Heart left ventricle (tissue), 16 donors: ENCODE measurements around the gene MLPH. TPM values are rescaled to one million over a fixed set of nuclear protein-coding genes. Genes with fewer than 3 reads are reported as not detected.

Source experiments
- ATAC-seq, 4 donors: fragments of 200-7000 bp; cut with Tn5 transposase; one replicate each; pipeline ENCODE4 v1.9.1; 2020 to 2022; ENCODE audit warnings: moderate library complexity in 4 of 4, mild to moderate bottlenecking in 3 of 4, moderate number of reproducible peaks in 1 of 4
- DNase-seq, 5 donors: peaks; one replicate each; pipeline ENCODE4 v3.0.0-alpha.2; 2020
- H3K27ac ChIP-seq, 12 donors: fragments of 200-600 bp; sonication (generic) in 4 of 12; one replicate each; pipeline versions ENCODE4 v1.5.0 to v1.8.0; 2016 to 2022; ENCODE audit warnings: mild to moderate bottlenecking in 2 of 12
- H3K27me3 ChIP-seq, 9 donors: fragments of 200-600 bp; sonication (generic) in 2 of 9; one replicate each; pipeline versions ENCODE4 v1.5.1 to v1.8.0; 2016 to 2022; ENCODE audit warnings: mild to moderate bottlenecking in 3 of 9
- H3K36me3 ChIP-seq, 9 donors: fragments of 200-600 bp; sonication (generic) in 2 of 9; one replicate each; pipeline versions ENCODE4 v1.5.0 to v1.8.0; 2018 to 2022; ENCODE audit warnings: mild to moderate bottlenecking in 2 of 9
- H3K4me1 ChIP-seq, 12 donors: fragments of 200-600 bp; sonication (generic) in 4 of 12; one replicate each; pipeline versions ENCODE4 v1.5.0 to v1.8.0; 2016 to 2022; ENCODE audit warnings: mild to moderate bottlenecking in 3 of 12
- H3K4me3 ChIP-seq, 12 donors: fragments of 200-600 bp; sonication (generic) in 4 of 12; one replicate each; pipeline versions ENCODE4 v1.5.0 to v1.8.0; 2017 to 2022; ENCODE audit warnings: mild to moderate bottlenecking in 9 of 12, moderate library complexity in 4 of 12
- H3K9me3 ChIP-seq, 12 donors: fragments of 200-600 bp; sonication (generic) in 4 of 12; one replicate each; pipeline versions ENCODE4 v1.5.0 to v1.8.0; 2016 to 2022; ENCODE audit warnings: mild to moderate bottlenecking in 1 of 12
- POLR2A ChIP-seq, 2 donors: fragments of 450-650 bp; IDR thresholded peaks; one replicate each; pipeline ENCODE4 v1.6.1; 2017; ENCODE audit warnings: antibody characterized with exemption in 2 of 2, mild to moderate bottlenecking in 2 of 2, moderate library complexity in 2 of 2
- WGBS, 4 donors: extraction: QIAGEN DNeasy Blood & Tissue Kit in 2 of 4; methylation state at CpG; one replicate each; pipeline versions ENCODE4 v1.1.5 to v1.1.7; 2013 to 2018; 5-methylcytosine and 5-hydroxymethylcytosine counted together
- intact Hi-C, 10 donors: fragments of 100-400 bp; cut with DNase I; formaldehyde crosslinking; loops; one replicate each; pipeline versions ENCODE4 v1.11.1 to v1.14.2; 2022
- polyA plus RNA-seq, 2 donors: library from polyadenylated mRNA; stranded (reverse); fragments of 200-250 nt; gene quantifications; one replicate each; pipeline ENCODE4 v1.2.3, GENCODE V29; 2013
- total RNA-seq, 9 donors: library from RNA; depleted of rRNA in 2 of 9; stranded (reverse); fragments of >200 nt in 2 of 9; fragmentation: NEBNext Ultra II Directional in 3 of 9; extraction: Animal tissue kit (Norgen Biotek cat#: 25700) in 3 of 9; gene quantifications; one replicate each; pipeline versions ENCODE4 v1.1.0 to v1.2.4, GENCODE V29; 2016 to 2023
- TF ChIP-seq, protein P1 (sequence below), 12 donors: fragments of 200-600 bp; sonication (generic) in 4 of 12; IDR thresholded peaks; one replicate each; pipeline versions ENCODE4 v1.5.0 to v1.8.0; 2018 to 2022; ENCODE audit warnings: antibody characterized with exemption in 12 of 12, mild to moderate bottlenecking in 5 of 12
- donor health status: ischemic (EF 13 %, LVEDD 7.1; RV severe dilation, severe dysfunction).
- donor health status: healthy with polysubstance abuse.
- donor health status: DM: no; HTN: yes; CAD: no.
- donor health status: DM: no; HTN: no; CAD: no.
- donor health status: ischemic (EF 25% LVEDD 6.9; RV normal size, moderate dysfunction).
- donor health status: ischemic (EF 25% LVEDD 5.7; RV mildly dilated, moderate dysfunction).
- donor health status: healthy.
- donor health status: DM: yes; HTN: yes; CAD: no.
- donor health status: ischemic (EF 35%, LVEDD 5.7; RV mildly dilated, moderate dysfunction).
- donor health status: nonischemic (EF 11% LVEDD 7.7; RV severe dilation, severe dysfunction).
- donor health status: DM: yes; HTN: yes; CAD: no.
- donor health status: PGD.
- donor health status: ischemic (EF 29% LVEDD 5.4; RV normal size, mild dysfunction).
- donor health status: nonischemic (EF 23%, LVEDD 6.1; RV moderate dilation, normal function).

The MLPH gene
- total and polyA plus RNA-seq, 11 donors: 18.3 to 60.3 (median 30.7) TPM

GRCh38 chr2:237452861-237453260 lies 34.2 kb upstream of the MLPH start:
- TF ChIP-seq, protein P1, sequence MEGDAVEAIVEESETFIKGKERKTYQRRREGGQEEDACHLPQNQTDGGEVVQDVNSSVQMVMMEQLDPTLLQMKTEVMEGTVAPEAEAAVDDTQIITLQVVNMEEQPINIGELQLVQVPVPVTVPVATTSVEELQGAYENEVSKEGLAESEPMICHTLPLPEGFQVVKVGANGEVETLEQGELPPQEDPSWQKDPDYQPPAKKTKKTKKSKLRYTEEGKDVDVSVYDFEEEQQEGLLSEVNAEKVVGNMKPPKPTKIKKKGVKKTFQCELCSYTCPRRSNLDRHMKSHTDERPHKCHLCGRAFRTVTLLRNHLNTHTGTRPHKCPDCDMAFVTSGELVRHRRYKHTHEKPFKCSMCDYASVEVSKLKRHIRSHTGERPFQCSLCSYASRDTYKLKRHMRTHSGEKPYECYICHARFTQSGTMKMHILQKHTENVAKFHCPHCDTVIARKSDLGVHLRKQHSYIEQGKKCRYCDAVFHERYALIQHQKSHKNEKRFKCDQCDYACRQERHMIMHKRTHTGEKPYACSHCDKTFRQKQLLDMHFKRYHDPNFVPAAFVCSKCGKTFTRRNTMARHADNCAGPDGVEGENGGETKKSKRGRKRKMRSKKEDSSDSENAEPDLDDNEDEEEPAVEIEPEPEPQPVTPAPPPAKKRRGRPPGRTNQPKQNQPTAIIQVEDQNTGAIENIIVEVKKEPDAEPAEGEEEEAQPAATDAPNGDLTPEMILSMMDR (IDR thresholded peaks at IDR 0.05): no peak
- TF ChIP-seq POLR2A (IDR thresholded peaks at IDR 0.05): no peak
- Histone ChIP-seq H3K4me1 (peaks cover 0 to 63% (median 35%) of the 10 kb centered on the region in 12 donors), H3K27me3 (peaks cover 0 to 3% (median 0%) of the 10 kb centered on the region in 9 donors), H3K9me3 (no peaks in the 10 kb centered on the region), H3K36me3 (no peaks in the 10 kb centered on the region), H3K27ac (peak overlapping the region in 4 of 12 donors; percentile 33 to 55 (median 50)), H3K4me3 (no peak overlapping the region)
- no peak for DNase-seq
- ATAC-seq: no peak
- intact Hi-C loops: no loop called here
- 78 to 89% (median 81%) methylated on average over 3 of the region's 3 CpGs for WGBS, 4 donors

DNA sequence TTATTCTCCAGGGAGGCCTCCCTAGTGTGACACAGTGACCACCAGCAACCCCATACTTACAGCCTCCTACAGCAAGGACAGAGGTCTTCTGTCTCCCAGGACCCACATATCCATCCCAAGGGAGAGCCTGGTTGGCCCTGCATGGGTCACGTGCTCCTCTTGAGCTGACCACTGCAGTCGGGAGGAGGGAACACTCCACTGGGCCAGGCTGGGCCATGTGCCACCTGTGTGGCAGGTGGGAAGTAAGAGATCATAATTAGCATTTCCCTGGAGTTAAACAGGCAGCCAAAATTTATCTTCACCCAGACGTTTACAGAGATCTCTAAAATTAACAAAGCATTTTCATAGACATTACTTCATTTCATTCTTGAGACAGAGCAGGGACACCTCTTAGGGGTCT lies 33.4 kb upstream of the MLPH start:
- H3K27ac ChIP-seq: peak overlapping the region in 1 of 12 donors; percentile 2

DNA sequence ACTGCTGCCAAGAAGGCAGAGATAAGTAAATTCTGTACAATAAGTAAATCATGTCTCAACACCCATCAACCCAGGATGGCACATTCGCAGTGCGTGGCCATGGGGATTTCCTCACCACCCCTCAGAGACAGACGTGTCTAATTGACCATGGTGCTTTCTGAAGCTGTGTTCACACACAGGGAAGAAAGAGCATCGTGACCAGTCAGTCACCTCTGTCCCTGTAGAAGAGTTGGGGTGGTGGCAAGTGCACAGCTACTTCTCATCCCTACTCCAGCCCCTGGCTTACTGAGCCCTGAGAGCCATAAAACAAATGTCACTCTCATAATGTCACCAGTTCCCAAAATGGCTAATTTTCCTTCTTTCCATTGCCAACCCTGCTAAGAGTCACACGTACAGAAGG lies 31.3 kb upstream of the MLPH start:
- H3K4me3 ChIP-seq: no peak overlapping the region
- H3K9me3 ChIP-seq: no peaks in the 10 kb centered on the region
- intact Hi-C loops: loop anchor here in 1 of 10 donors (5.0 kb wide), 1 partner anchor 33 kb away; no protein-coding TSS in a partner anchor
- ATAC-seq (peak in 3 of 4 donors; percentile 11 to 30 (median 14)), DNase-seq (no peak)
- no peaks in the 10 kb centered on the region for H3K36me3 ChIP-seq
- peak overlapping the region in 10 of 12 donors; percentile 22 to 68 (median 45) for H3K27ac ChIP-seq
- 76 to 83% (median 77%) methylated on average over 5 of the region's 5 CpGs for WGBS, 4 donors
- H3K4me1 ChIP-seq: peaks cover 0 to 37% (median 14%) of the 10 kb centered on the region in 12 donors
- peaks cover 0 to 3% (median 0%) of the 10 kb centered on the region in 9 donors for H3K27me3 ChIP-seq
- TF ChIP-seq, protein P1 (IDR thresholded peaks at IDR 0.05): no peak
- no peak for TF ChIP-seq POLR2A (IDR thresholded peaks at IDR 0.05)

More for the DNA sequence above, 33.4 kb upstream of the MLPH start:
- no peak overlapping the region for H3K4me3 ChIP-seq
- intact Hi-C loops: no loop called here
- H3K36me3 ChIP-seq: no peaks in the 10 kb centered on the region
- WGBS, 4 donors: 70 to 81% (median 78%) methylated on average over 3 of the region's 3 CpGs
- no peak for ATAC-seq
- H3K27me3 ChIP-seq: peaks cover 0 to 3% (median 0%) of the 10 kb centered on the region in 9 donors
- peaks cover 0 to 57% (median 34%) of the 10 kb centered on the region in 12 donors for H3K4me1 ChIP-seq
- TF ChIP-seq, protein P1 (IDR thresholded peaks at IDR 0.05): no peak
- TF ChIP-seq POLR2A (IDR thresholded peaks at IDR 0.05): no peak
- DNase-seq: no peak
- H3K9me3 ChIP-seq: no peaks in the 10 kb centered on the region

GRCh38 chr2:237456200-237456843 lies 30.7 kb upstream of the MLPH start:
- Histone ChIP-seq H3K4me3 (no peak overlapping the region), H3K27ac (peak overlapping the region in 8 of 12 donors; percentile 22 to 68 (median 50)), H3K9me3 (no peaks in the 10 kb centered on the region), H3K27me3 (peaks cover 0 to 3% (median 0%) of the 10 kb centered on the region in 9 donors), H3K4me1 (peaks cover 0 to 31% (median 11%) of the 10 kb centered on the region in 12 donors), H3K36me3 (no peaks in the 10 kb centered on the region)
- no peak for TF ChIP-seq POLR2A (IDR thresholded peaks at IDR 0.05)
- TF ChIP-seq, protein P1 (IDR thresholded peaks at IDR 0.05): no peak
- ATAC-seq: peak; percentile 85 to 94 (median 92)
- 37 to 59% (median 52%) methylated on average over 8 to 11 of the region's 11 CpGs for WGBS, 4 donors
- intact Hi-C loops: loop anchor here in 1 of 10 donors (5.0 kb wide), 1 partner anchor 34 kb away; no protein-coding TSS in a partner anchor
- peak; percentile 73 to 88 (median 83) for DNase-seq
